ENCODE measurements around the gene P2RY1.
"Not testable (repeated sequence)": the region's sequence is repeated elsewhere in the genome, so short reads cannot be mapped to it uniquely, and the experiment has no call there.

Gene P2RY1

GRCh38 chr3:152839511-152839910, 4.6 kb downstream of the P2RY1 start:
- Histone ChIP-seq H3K27ac (ENCODE audit: low read depth, low read length, severe bottlenecking) (no peak overlapping the region), H3K36me3 (ENCODE audit: control insufficient read depth, insufficient read depth, low read length) (no peaks in the 10 kb centered on the region), H3K4me1 (ENCODE audit: control insufficient read depth, insufficient read depth, low read length, poor library complexity, severe bottlenecking) (peaks cover 10% of the 10 kb centered on the region), H3K4me3 (ENCODE audit: extremely low read depth, insufficient read depth, low read length, poor library complexity, severe bottlenecking) (no peak overlapping the region), H3K9me3 (ENCODE audit: control insufficient read depth, low read length) (no peaks in the 10 kb centered on the region)
- WGBS, 2 experiments (ENCODE audit: insufficient coverage in 2 of 2) = 80 to 86% methylated on average over 1 of the region's 1 CpG

DNA sequence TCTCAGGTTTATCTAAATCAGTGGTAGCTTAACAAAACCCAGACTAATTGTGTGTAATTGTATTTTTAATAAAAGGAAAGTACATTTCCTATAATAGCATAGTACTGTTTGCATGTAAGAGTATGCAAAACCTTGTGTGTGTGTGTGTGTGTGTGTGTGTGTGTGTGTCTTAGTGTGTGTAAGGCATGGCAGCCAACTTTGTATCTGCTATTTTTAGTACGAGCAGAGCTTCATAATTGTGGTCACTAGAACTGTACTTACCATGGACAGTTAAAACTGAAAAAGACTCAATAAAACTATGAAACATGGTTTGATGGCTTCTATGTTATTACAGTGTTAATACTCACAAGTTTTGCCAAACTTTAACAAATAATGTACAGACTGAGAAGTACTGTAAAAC, 6.2 kb downstream of the P2RY1 start:
- WGBS, 2 experiments (ENCODE audit: insufficient coverage in 2 of 2) = no CpG with 5 or more reads among the region's 1 CpG
- Histone ChIP-seq H3K4me1 (ENCODE audit: control insufficient read depth, insufficient read depth, low read length, poor library complexity, severe bottlenecking) (peaks cover 9% of the 10 kb centered on the region), H3K9me3 (ENCODE audit: control insufficient read depth, low read length) (no peaks in the 10 kb centered on the region), H3K4me3 (ENCODE audit: extremely low read depth, insufficient read depth, low read length, poor library complexity, severe bottlenecking) (no peak overlapping the region), H3K27ac (ENCODE audit: low read depth, low read length, severe bottlenecking) (no peak overlapping the region), H3K36me3 (ENCODE audit: control insufficient read depth, insufficient read depth, low read length) (no peaks in the 10 kb centered on the region)

GRCh38 chr3:152842413-152842812, 7.5 kb downstream of the P2RY1 start:
- no peaks in the 10 kb centered on the region for H3K4me1 ChIP-seq (ENCODE audit: control insufficient read depth, insufficient read depth, low read length, poor library complexity, severe bottlenecking)
- no peak overlapping the region for H3K4me3 ChIP-seq (ENCODE audit: extremely low read depth, insufficient read depth, low read length, poor library complexity, severe bottlenecking)
- H3K27ac ChIP-seq (ENCODE audit: low read depth, low read length, severe bottlenecking) = no peak overlapping the region
- no peaks in the 10 kb centered on the region for H3K36me3 ChIP-seq (ENCODE audit: control insufficient read depth, insufficient read depth, low read length)
- peaks cover 10% of the 10 kb centered on the region for H3K9me3 ChIP-seq (ENCODE audit: control insufficient read depth, low read length)

GRCh38 chr3:152843955-152844354, 9.0 kb downstream of the P2RY1 start:
- Histone ChIP-seq H3K27ac (ENCODE audit: low read depth, low read length, severe bottlenecking) (no peak overlapping the region), H3K4me1 (ENCODE audit: control insufficient read depth, insufficient read depth, low read length, poor library complexity, severe bottlenecking) (no peaks in the 10 kb centered on the region), H3K9me3 (ENCODE audit: control insufficient read depth, low read length) (peaks cover 18% of the 10 kb centered on the region), H3K36me3 (ENCODE audit: control insufficient read depth, insufficient read depth, low read length) (no peaks in the 10 kb centered on the region), H3K4me3 (ENCODE audit: extremely low read depth, insufficient read depth, low read length, poor library complexity, severe bottlenecking) (no peak overlapping the region)

DNA sequence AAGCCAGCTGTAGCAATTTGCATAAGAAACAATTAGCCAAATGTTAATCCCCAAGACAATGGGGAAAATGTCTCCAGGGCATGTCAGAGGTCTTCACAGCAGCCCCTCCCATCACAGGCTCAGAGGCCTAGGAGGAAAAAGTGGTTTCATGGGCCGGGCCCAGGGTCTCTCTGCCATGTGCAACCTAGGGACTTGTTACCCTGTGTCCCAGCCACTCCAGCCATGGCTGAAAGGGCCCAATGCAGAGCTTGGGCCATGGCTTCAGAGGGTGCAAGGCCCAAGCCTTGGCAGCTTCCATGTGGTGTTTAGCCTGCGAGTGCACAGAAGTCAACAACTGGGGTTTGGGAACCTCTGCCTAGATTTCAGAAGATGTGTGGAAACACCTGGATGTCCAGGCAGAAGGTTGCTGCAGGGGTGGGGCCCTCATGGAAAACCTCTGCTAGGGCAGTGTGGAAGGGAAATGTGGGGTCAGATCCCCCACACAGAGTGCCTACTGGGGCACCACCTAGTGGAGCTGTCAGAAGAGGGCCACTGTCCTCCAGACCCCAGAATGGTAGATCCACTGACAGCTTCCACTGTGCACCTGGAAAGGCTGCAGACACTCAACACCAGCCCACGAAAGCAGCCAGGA, 11.8 kb downstream of the P2RY1 start:
- WGBS, 2 experiments (ENCODE audit: insufficient coverage in 2 of 2) = 93 to 94% methylated on average over 2 to 3 of the region's 3 CpGs
- H3K4me1 ChIP-seq (ENCODE audit: control insufficient read depth, insufficient read depth, low read length, poor library complexity, severe bottlenecking); H3K27ac ChIP-seq (ENCODE audit: low read depth, low read length, severe bottlenecking); H3K4me3 ChIP-seq (ENCODE audit: extremely low read depth, insufficient read depth, low read length, poor library complexity, severe bottlenecking); H3K36me3 ChIP-seq (ENCODE audit: control insufficient read depth, insufficient read depth, low read length): not testable (repeated sequence)
- peaks cover 18% of the 10 kb centered on the region for H3K9me3 ChIP-seq (ENCODE audit: control insufficient read depth, low read length)

DNA sequence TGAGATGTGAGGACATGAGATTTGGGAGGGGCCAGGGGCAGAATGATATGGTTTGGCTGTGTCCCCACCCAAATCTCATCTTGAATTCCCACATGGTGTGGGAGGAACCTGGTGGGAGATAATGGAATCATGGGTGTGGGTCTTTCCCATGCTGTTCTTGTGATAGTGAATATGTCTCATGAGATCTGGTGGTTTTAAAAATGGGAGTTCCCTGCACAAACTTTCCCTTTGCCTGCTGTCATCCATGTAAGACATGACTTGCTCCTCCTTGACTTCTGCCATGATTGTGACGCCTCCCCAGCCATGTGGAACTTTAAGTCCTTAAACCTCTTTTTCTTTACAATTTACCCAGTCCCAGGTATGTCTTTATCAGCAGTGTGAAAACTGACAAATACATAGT, 12.7 kb downstream of the P2RY1 start:
- WGBS, 2 experiments (ENCODE audit: insufficient coverage in 2 of 2) = 78 to 80% methylated on average over 1 of the region's 1 CpG

GRCh38 chr3:152849996-152850578, 15.2 kb downstream of the P2RY1 start:
- H3K9me3 ChIP-seq (ENCODE audit: control insufficient read depth, low read length) = peaks cover 18% of the 10 kb centered on the region
- no peaks in the 10 kb centered on the region for H3K4me1 ChIP-seq (ENCODE audit: control insufficient read depth, insufficient read depth, low read length, poor library complexity, severe bottlenecking)
- H3K36me3 ChIP-seq (ENCODE audit: control insufficient read depth, insufficient read depth, low read length) = no peaks in the 10 kb centered on the region
- H3K27ac ChIP-seq (ENCODE audit: low read depth, low read length, severe bottlenecking) = no peak overlapping the region
- no peak overlapping the region for H3K4me3 ChIP-seq (ENCODE audit: extremely low read depth, insufficient read depth, low read length, poor library complexity, severe bottlenecking)
- 100% methylated on average over 1 of the region's 2 CpGs; no CpG with 5 or more reads in 1 of the 2 experiments for WGBS, 2 experiments (ENCODE audit: insufficient coverage in 2 of 2)

More for the DNA sequence above, 12.7 kb downstream of the P2RY1 start:
- H3K4me3 ChIP-seq (ENCODE audit: extremely low read depth, insufficient read depth, low read length, poor library complexity, severe bottlenecking); H3K4me1 ChIP-seq (ENCODE audit: control insufficient read depth, insufficient read depth, low read length, poor library complexity, severe bottlenecking); H3K27ac ChIP-seq (ENCODE audit: low read depth, low read length, severe bottlenecking); H3K36me3 ChIP-seq (ENCODE audit: control insufficient read depth, insufficient read depth, low read length): not testable (repeated sequence)
- H3K9me3 ChIP-seq (ENCODE audit: control insufficient read depth, low read length) = peaks cover 18% of the 10 kb centered on the region

- no peaks in the 10 kb centered on the region for H3K4me1 ChIP-seq (ENCODE audit: control insufficient read depth, insufficient read depth, low read length, poor library complexity, severe bottlenecking)
- no CpG with 5 or more reads among the region's 2 CpGs for WGBS, 2 experiments (ENCODE audit: insufficient coverage in 2 of 2)
- no peaks in the 10 kb centered on the region for H3K36me3 ChIP-seq (ENCODE audit: control insufficient read depth, insufficient read depth, low read length)
- H3K9me3 ChIP-seq (ENCODE audit: control insufficient read depth, low read length) = peaks cover under 1% of the 10 kb centered on the region
- no peak overlapping the region for H3K27ac ChIP-seq (ENCODE audit: low read depth, low read length, severe bottlenecking)
- no peak overlapping the region for H3K4me3 ChIP-seq (ENCODE audit: extremely low read depth, insufficient read depth, low read length, poor library complexity, severe bottlenecking)
Measured at GRCh38 chr3:152853196-152853595, 18.3 kb downstream of the P2RY1 start.

DNA sequence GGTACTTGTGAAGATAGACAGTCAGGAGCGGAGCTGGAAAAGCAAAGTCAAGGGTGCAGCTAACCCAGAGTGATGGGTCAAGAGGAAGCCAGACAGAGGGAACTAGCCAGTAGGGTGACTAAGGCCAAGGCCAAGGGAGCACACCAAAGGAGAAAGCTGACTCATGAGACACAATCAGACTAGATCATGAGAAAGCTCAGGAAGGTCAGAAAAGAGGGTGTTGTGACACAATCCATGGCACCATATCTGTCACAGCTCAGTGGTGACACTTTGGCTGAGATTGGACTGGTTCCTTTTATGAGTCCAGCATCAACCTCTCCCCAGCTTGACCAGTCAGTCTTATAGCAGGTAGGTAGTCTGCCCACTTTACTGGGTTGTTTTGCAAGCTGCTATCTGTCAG, 22.2 kb downstream of the P2RY1 start:
- Histone ChIP-seq H3K27ac (ENCODE audit: low read depth, low read length, severe bottlenecking) (no peak overlapping the region), H3K9me3 (ENCODE audit: control insufficient read depth, low read length) (no peaks in the 10 kb centered on the region), H3K36me3 (ENCODE audit: control insufficient read depth, insufficient read depth, low read length) (no peaks in the 10 kb centered on the region), H3K4me3 (ENCODE audit: extremely low read depth, insufficient read depth, low read length, poor library complexity, severe bottlenecking) (no peak overlapping the region), H3K4me1 (ENCODE audit: control insufficient read depth, insufficient read depth, low read length, poor library complexity, severe bottlenecking) (no peaks in the 10 kb centered on the region)
- WGBS, 2 experiments (ENCODE audit: insufficient coverage in 2 of 2) = 100% methylated on average over 1 of the region's 1 CpG

DNA sequence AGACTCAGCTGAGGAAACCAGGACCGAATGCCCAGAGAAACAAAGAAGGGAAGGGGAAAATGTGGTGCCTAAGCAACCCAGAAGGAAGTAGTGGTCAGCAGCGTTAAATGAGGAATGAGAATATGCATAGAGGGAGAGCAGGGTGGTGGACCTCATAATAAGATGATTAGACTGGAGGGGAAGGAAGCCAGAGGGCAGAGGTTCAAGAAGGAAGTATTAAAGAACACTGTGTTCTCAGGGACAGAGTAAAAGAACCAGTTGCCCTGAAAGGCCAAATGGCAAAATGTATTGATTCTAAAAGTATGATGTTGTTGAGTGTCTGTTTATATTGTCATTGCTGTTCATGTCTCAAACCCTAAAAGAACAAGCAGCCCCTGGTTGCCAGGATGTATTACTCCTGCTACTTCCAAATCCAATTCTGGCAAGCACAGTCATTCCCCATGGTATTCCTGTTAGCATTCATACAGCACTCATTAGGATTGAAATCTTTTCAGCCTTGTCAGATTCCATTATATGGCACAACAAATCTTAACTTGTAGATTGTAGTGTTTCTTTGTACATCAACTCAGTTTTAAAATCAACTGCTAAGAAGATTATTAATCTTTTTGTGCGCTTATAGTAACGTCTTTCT, 23.4 kb downstream of the P2RY1 start:
- Histone ChIP-seq H3K4me1 (ENCODE audit: control insufficient read depth, insufficient read depth, low read length, poor library complexity, severe bottlenecking) (no peaks in the 10 kb centered on the region), H3K36me3 (ENCODE audit: control insufficient read depth, insufficient read depth, low read length) (no peaks in the 10 kb centered on the region), H3K4me3 (ENCODE audit: extremely low read depth, insufficient read depth, low read length, poor library complexity, severe bottlenecking) (no peak overlapping the region), H3K27ac (ENCODE audit: low read depth, low read length, severe bottlenecking) (no peak overlapping the region), H3K9me3 (ENCODE audit: control insufficient read depth, low read length) (no peaks in the 10 kb centered on the region)
- WGBS, 2 experiments (ENCODE audit: insufficient coverage in 2 of 2) = 89 to 93% methylated on average over 2 of the region's 4 CpGs

GRCh38 chr3:152860736-152861135, 25.8 kb downstream of the P2RY1 start:
- H3K36me3 ChIP-seq (ENCODE audit: control insufficient read depth, insufficient read depth, low read length) = no peaks in the 10 kb centered on the region
- no peaks in the 10 kb centered on the region for H3K4me1 ChIP-seq (ENCODE audit: control insufficient read depth, insufficient read depth, low read length, poor library complexity, severe bottlenecking)
- no peak overlapping the region for H3K4me3 ChIP-seq (ENCODE audit: extremely low read depth, insufficient read depth, low read length, poor library complexity, severe bottlenecking)
- no peak overlapping the region for H3K27ac ChIP-seq (ENCODE audit: low read depth, low read length, severe bottlenecking)
- WGBS, 2 experiments (ENCODE audit: insufficient coverage in 2 of 2) = 71 to 100% methylated on average over 1 of the region's 1 CpG
- H3K9me3 ChIP-seq (ENCODE audit: control insufficient read depth, low read length) = no peaks in the 10 kb centered on the region

All from mesodermal cell (in vitro differentiated cells).